Measurements from ENCODE around the gene RCOR1.

GRCh38 chr14:102565959-102566358 lies 26.5 kb upstream of the RCOR1 start:
- TF ChIP-seq, protein P1, sequence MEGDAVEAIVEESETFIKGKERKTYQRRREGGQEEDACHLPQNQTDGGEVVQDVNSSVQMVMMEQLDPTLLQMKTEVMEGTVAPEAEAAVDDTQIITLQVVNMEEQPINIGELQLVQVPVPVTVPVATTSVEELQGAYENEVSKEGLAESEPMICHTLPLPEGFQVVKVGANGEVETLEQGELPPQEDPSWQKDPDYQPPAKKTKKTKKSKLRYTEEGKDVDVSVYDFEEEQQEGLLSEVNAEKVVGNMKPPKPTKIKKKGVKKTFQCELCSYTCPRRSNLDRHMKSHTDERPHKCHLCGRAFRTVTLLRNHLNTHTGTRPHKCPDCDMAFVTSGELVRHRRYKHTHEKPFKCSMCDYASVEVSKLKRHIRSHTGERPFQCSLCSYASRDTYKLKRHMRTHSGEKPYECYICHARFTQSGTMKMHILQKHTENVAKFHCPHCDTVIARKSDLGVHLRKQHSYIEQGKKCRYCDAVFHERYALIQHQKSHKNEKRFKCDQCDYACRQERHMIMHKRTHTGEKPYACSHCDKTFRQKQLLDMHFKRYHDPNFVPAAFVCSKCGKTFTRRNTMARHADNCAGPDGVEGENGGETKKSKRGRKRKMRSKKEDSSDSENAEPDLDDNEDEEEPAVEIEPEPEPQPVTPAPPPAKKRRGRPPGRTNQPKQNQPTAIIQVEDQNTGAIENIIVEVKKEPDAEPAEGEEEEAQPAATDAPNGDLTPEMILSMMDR (IDR thresholded peaks at IDR 0.05), result no peak
- TF ChIP-seq POLR2A (IDR thresholded peaks at IDR 0.05) (no peak), POLR2AphosphoS5 (IDR thresholded peaks at IDR 0.05) (no peak)
